Measurements from ENCODE around the gene PSMA2.

DNA sequence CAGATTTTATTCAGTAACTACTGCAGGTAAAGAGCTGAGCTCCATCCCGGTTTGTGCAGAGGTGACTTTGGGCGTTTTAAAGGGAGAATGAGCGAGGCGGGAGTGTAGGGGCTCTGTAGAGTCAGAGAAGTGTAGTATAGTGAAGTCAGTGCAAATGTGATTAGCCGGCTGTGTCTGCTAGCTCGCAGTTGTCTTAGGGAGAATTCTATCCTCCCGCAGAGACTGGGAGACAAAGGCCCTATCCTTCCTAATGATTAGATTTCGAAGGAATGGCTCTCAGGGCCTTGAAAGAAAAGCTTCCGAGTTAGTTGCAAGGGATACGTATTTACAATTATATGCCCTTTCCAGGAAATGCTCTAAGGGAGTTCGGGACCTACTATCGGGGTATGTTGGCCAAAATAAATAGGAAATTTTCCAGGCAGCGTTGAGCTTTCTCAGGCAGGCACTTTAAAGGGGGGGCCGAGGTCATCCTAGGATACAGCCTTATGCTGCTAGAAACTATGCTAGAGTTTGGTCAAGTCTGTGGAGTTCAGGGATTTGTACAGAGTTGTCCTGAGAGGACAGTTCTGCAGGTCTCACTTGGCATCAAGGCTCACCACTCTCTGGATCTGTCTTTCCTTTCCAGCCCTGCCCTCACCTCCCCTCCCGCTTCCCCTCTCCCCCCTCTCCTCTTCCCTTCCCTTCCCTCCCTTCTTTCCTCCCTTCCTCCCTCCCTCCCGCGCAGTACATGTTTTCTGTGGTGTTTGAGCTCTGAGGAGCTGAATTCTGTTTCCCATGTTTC is 1.0 kb upstream of the PSMA2 start:
- TF ChIP-seq, protein P1, sequence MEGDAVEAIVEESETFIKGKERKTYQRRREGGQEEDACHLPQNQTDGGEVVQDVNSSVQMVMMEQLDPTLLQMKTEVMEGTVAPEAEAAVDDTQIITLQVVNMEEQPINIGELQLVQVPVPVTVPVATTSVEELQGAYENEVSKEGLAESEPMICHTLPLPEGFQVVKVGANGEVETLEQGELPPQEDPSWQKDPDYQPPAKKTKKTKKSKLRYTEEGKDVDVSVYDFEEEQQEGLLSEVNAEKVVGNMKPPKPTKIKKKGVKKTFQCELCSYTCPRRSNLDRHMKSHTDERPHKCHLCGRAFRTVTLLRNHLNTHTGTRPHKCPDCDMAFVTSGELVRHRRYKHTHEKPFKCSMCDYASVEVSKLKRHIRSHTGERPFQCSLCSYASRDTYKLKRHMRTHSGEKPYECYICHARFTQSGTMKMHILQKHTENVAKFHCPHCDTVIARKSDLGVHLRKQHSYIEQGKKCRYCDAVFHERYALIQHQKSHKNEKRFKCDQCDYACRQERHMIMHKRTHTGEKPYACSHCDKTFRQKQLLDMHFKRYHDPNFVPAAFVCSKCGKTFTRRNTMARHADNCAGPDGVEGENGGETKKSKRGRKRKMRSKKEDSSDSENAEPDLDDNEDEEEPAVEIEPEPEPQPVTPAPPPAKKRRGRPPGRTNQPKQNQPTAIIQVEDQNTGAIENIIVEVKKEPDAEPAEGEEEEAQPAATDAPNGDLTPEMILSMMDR (IDR thresholded peaks at IDR 0.05), result no peak
- TF ChIP-seq POLR2A (IDR thresholded peaks at IDR 0.05) (no peak), EP300 (IDR thresholded peaks at IDR 0.05) (peak in 1 of 2 donors; percentile 52)
